Measurements from ENCODE around the gene PMF1.
"Not testable (repeated sequence)": the region's sequence is repeated elsewhere in the genome, so short reads cannot be mapped to it uniquely, and the experiment has no call there.

PMF1 gene, protein sequence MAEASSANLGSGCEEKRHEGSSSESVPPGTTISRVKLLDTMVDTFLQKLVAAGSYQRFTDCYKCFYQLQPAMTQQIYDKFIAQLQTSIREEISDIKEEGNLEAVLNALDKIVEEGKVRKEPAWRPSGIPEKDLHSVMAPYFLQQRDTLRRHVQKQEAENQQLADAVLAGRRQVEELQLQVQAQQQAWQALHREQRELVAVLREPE

DNA sequence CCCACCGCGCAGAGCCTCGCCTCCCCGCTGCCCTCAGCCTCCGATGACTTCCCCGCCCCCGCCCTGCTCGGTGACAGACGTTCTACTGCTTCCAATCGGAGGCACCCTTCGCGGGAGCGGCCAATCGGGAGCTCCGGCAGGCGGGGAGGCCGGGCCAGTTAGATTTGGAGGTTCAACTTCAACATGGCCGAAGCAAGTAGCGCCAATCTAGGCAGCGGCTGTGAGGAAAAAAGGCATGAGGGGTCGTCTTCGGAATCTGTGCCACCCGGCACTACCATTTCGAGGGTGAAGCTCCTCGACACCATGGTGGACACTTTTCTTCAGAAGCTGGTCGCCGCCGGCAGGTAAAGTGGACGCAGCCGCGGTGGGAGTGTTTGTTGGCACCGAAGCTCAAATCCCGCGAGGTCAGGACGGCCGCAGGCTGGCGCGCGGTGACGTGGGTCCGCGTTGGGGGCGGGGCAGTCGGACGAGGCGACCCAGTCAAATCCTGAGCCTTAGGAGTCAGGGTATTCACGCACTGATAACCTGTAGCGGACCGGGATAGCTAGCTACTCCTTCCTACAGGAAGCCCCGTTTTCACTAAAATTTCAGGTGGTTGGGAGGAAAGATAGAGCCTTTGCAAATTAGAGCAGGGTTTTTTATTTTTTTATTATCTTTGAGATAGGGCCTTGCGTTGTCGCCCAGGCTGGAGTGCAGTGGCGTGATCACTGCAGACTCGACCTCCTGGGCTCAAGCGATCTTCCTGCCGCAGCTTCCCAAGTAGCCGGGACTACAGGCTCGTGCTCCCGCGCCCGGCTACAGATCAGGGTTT lies at the start of gene PMF1:
Gene PMF1, plus strand, starts transcription at position 175 of the 811 bp plus-strand sequence. Its CDS starts 9 bp downstream, at position 184.
- DNase-seq = peak; percentile 99

DNA sequence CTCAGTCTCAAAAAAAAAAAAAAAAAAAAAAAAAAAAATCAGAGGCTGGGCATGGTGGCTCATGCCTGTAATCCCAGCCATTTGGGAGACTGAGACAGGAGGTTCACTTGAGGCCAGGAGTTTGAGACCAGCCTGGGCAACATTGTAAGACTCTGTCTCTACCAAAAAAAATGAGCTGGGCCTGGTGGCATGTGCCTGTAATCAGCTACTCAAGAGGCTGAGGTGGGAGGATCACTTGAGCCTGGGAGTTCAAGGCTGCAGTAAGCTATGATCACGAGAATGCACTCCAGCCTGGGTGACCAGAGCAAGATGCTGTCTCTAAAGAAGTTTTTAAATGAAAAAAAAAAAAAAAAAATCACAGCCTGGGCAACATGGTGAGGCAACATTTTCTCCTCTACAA lies 49.1 kb upstream of the PMF1 start:
- no peak for DNase-seq

DNA sequence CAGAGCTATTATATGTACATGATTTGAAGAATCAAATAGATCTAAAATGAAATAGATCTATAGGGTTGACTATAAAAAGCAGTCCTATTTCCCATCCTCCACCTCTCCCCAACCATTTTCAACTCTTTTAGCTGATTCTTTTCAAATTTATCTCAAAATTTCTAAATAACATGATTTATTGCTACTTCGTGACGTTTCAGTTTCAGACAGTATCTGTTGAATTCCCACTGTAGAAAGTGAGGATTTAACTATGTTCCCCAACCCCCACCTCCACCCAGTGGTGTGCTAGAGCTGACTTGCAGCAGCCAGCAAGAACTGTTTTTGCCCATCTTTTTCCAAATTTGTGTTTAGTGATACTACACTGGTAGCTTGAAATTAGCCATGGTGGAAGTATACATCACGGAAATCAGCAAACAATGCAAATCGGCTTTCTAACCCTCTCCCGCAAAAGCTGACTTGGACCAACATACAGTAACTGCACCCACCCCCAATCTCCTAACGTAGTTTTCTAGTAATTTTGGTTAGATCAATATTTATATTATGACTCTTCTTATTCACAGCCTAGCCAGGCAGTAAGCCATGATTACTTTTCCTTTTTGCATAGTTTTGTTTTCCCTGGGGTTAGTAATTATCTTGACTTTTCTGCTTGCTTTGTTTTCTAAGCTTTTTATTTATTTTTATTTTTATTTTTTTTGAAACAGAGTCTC lies 48.5 kb upstream of the PMF1 start:
- no peak for DNase-seq

DNA sequence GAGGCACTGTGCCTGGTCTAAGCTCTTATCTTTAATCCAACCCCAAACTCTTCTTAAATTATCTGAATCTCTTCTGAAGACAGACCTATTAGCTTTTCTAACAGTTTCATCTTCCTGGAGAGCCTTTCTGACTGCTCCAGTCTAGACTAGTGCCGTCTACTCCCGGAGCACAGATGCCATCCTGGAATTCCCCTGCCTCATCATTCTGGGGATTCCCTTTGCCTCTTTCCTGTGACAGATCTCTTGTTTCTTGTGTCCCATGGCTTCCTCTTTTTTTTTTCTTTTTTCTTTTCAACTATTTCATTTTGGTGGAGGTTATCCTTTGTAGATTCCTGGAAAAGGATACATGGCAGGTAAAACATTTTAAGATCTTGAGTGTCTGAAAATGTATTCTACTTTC lies 47.7 kb upstream of the PMF1 start:
- no peak for DNase-seq

DNA sequence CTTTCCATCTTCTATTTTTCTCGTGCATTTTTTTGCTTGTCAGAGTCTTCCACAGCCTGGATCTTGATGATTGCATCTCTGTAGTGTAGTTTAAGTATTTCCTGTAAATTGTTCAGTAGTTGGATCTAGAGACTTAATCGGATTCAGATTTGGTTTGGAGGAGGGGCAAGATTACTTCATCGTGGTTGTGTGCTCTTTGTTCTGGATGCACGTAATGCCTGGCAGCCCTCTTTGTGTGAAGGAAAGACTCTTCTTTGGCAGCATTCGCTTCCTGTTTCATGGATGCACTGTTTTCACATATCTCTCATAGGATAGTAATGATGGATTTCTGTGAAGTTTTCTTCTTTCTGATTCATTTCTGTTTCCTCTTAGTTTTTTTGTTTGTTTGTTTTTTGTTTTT lies 45.3 kb upstream of the PMF1 start:
- DNase-seq = no peak

DNA sequence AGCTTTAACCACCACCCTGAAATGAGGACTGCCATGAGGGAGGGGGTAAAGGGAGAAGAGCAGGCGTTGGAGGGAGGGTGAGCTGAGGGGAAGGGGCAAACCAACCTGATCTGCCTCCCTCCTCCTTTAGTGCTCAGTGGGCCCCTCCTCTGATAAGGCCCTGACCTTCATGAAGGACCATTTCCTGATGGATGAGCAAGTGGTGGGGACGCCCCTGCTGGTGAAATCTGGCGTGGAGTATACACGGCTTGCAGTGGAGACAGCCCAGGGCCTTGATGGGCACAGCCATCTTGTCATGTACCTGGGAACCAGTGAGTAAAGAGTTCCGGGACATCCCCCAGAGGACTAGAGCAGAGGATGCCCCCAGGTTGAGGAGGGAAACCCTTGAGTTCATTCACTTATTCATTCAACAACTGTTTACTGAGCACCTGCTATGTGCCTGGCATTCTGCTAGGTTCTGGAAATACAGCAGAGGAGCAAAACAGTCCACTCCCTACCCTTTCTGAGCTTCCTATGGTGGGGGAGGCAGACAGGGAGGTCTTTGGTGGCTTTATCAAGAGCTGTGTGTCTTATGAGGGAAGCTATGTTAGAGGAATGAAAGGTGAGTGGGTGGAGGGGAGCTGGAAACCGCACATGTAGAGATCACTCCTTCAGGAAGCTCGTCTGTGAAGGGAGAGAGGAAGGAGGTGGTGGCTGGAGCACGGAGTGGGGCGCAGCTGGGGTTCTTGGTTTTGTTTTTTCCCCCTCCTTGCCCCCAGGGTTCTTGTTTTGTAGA lies 39.9 kb upstream of the PMF1 start:
- DNase-seq = no peak

DNA sequence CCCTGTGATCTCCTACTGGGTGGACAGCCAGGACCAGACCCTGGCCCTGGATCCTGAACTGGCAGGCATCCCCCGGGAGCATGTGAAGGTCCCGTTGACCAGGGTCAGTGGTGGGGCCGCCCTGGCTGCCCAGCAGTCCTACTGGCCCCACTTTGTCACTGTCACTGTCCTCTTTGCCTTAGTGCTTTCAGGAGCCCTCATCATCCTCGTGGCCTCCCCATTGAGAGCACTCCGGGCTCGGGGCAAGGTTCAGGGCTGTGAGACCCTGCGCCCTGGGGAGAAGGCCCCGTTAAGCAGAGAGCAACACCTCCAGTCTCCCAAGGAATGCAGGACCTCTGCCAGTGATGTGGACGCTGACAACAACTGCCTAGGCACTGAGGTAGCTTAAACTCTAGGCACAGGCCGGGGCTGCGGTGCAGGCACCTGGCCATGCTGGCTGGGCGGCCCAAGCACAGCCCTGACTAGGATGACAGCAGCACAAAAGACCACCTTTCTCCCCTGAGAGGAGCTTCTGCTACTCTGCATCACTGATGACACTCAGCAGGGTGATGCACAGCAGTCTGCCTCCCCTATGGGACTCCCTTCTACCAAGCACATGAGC lies 36.1 kb upstream of the PMF1 start:
- DNase-seq = no peak

DNA sequence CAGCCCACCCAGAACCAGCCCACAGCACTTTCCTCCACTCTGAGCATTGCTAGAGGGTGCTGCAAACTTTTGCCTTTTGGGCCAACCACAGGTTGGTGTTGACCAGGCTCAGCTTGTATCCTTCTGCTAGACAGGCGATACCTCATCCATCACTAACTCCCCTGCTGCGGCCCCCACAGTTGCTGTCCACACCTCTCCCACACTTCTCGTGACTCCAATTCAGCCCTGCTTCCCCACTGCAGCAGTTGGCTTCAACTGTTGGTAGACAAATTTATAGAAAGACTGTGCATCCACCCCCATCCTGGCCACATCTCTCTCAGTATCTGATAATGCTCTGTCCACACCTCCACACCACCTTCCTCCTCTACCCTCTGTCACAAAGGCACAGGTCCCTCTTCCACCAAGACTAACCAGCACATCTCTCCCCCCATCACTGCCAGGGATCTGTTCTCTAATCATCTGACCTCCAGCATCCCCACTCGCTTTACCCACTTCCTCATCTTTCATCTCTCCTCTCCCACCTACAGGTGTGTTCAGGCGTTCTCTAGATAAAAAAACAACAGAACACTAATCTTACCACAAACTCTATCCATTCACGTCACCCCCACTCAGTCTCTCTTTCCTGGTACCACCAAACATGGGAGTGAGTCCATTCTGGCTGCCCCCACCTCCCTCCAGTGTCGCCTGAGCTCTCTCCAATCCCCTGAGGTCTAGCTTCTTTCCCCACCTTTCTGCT lies 34.7 kb upstream of the PMF1 start:
- no peak for DNase-seq

DNA sequence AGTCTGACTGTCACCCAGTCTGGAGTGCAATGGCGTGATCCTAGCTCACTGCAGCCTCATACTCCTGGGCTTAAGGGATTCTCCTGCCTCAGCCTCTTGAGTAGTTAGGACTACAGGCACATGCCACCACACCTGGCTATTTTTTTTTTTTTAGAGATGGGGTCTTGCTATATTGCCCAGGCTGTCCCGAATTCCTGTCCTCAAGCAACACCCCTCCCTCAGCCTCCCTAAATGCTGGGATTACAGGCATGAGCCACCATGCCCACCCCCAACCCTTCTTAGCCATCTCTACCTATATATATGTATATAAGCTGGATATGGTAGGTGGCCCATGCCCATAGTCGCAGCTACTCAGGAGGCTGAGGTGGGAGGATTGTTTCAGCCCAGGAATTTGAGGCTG lies 32.3 kb upstream of the PMF1 start:
- DNase-seq = no peak

DNA sequence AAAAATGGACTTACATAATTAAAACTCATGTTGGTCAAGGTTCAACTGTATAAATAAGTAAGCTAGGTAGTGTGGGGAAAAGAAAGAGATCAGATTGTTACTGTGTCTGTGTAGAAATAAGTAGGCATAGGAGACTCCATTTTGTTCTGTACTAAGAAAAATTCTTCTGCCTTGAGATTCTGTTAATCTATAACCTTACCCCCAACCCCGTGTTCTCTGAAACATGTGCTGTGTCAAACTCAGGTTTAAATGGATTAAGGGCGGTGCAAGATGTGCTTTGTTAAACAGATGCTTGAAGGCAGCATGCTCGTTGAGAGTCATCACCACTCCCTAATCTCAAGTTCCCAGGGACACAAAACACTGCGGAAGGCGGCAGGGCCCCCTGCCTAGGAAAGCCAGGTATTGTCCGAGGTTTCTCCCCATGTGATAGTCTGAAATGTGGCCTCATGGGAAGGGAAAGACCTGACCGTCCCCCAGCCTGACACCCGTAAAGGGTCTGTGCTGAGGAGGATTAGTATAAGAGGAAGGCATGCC lies 31.3 kb upstream of the PMF1 start:
- DNase-seq = peak; percentile 87

DNA sequence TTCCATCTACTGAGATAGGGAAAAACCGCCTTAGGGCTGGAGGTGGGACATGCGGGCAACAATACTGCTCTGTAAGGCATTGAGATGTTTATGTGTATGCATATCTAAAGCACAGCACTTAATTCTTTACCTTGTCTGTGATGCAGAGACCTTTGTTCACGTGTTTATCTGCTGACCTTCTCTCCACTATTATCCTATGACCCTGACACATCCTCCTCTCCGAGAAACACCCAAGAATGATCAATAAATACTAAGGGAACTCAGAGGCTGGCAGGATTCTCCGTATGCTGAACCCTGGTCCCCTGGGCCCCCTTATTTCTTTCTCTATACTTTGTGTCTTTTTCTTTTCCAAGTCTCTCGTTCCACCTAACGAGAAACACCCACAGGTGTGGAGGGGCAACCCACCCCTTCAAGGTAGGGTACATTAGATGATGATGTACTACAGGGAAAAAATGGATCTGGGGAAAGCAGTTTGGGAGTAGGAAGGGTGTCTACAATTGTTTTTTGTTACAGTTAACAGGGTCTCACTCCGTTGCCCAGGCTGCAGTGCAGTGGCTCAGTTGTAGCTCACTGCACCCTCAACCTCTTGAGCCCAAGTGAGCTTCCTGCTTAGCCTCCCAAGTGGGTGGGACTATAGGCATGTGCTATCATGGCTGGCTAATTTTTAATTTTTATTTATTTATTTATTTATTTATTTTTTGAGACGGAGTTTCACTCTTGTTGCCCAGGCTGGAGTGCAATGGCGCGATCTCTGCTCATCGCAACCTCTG lies 30.6 kb upstream of the PMF1 start:
- DNase-seq = not testable (repeated sequence)

DNA sequence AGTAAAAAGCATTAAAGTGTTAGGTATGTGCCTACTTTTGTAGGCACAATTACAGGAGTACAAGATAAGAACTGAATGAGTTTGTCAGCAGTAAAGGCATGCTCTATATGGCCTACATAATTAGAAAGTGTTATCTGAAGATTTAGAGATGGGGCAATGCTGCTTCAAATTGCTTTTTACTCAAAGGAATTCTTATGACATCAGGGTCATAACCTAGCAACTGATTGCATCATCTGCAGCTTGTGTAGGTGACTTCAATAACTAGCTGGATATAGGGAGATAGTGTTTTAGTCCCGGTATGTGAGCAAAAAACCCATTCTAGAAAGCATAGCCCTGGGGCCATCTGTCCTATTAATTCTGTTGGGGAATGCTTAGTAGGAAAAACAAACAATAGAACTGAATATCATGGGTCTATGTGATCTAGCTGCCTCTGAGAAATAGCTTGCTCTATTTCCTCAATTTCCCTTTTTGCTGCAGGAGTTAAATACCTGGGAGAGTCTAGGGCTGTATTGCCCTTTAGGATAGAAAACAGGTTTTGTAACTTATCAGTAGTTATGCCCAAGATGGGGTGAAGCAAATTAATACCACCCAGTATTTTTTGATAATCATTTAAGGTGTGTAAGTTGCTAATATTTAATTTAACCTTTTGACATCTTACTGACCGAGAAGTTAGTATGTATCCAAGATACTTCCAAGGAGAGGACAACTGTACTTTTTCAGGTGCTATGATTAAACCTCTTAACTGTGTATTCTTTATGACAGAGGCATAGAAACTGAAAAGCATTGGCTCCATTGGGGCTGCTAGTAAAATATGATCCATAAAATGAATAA lies 26.2 kb upstream of the PMF1 start:
- not testable (repeated sequence) for DNase-seq

DNA sequence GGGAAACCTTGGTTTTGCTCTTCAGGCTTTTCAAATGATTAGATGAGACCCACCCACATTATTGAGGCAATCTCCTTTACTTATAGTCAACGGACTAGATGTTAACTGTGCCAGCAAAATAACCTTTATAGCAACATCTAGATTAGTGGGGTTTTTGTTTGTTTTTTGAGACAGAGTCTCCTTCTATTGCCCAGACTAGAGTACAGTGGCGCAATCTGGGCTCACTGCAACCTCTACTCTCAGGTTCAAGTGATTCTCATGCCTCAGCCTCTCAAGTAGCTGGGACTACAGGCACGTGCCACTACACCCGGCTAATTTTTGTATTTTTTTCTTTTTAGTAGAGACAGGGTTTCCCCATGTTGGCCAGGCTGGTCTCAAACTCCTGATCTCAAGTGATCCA lies 22.5 kb upstream of the PMF1 start:
- DNase-seq = not testable (repeated sequence)

DNA sequence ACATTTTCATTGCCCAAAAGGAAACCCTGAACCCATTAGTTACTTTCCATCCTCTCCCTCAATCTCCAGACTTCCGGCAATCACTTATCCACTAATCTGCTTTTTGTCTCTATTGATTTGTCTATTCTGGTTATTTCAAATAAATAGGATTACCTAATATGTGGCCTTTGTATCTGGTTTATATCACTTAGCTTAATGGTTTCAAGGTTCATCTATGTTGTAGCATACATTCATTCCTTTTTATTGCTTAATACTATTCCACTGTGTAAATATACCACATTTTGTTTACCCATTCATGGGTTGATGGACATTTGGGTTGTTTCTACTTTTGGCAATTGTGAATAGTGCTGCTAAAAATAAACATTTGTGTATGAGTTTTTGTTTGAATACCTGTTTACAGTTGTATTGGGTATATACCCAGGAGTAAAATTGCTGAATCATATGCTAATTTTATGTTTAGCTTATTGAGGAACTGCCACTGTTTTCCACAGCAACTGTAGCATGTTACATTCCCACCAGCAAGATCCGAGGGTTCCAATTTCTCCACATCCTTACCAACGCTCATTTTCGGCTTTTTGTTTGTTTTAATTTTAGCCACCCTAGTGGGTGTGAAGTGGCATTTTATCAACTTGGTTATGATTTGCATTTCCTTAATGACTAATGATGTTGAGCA lies 21.4 kb upstream of the PMF1 start:
- no peak for DNase-seq

DNA sequence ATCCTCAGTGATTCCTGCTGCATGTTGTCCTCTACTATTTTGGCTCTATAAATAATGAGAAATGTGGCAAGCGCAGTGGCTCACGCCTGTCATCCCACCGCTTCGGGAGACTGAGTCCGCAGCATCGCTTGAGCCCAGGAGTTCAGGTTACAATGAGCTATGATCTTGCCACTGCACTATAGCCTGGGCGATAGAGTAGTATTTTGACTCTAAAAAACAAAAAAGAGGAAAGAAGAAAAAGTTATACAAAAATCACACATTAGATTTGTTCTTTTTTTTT lies 19.7 kb upstream of the PMF1 start:
- DNase-seq = no peak

DNA sequence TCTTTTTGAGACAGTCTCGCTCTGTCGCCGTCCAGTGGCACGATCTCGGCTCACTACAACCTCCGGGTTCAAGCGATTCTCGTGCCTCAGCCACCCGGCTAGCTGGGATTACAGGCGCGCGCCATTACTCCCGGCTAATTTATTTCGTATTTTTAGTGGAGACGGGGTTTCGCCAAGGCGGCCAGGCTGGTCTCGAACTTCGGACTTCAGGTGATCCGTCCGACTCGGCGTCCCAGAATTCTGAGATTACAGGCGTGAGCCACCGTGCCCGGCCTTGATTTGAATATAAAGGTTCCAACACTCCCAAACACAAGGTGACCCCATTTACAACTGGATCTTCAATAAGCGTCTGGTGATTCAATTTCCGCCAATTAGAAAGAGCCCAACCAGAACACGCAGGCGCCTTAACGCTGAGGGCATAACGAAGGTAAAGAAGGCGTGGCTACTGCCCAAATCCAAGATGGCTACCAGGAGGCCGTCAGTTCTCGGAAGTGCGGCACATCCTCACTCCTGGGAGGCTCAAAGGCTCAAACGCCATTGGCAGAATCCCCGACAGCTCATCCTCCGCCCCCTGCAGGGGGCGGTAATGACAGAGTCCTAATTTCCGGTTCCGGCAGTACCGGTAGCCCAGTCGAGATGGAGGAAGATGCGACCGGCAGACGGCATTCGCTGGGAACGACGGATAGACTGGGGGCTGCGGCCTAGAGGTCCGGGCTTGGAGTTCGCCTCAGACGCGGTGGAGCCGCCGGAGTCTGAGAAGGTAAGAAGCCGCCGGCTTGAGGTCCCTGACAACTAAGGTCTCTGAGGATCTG lies 19.1 kb upstream of the PMF1 start, which contains the start of gene SLC25A44:
Gene SLC25A44, plus strand, starts transcription at position 617 of the 812 bp plus-strand sequence. CDS start 5,744 bp downstream, outside the sequence.
- peak; percentile 99 for DNase-seq

DNA sequence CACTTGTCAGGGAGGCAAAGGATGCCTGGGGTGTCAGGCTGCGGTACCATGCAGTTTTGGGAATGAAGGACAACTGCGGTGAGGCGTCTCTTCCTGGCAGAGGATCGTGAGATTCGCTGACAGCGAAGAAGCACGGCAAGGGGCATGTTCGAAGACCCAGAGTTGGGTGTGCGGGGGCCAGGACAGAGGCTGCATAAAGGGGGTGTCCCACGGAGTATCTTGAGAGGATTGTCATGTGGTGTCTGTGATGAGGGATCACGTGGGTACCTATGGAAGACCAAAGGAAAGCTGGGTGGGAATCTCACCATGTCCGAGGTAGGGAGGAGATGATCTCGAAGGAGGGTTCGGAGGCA lies 18.5 kb upstream of the PMF1 start:
- DNase-seq = no peak

DNA sequence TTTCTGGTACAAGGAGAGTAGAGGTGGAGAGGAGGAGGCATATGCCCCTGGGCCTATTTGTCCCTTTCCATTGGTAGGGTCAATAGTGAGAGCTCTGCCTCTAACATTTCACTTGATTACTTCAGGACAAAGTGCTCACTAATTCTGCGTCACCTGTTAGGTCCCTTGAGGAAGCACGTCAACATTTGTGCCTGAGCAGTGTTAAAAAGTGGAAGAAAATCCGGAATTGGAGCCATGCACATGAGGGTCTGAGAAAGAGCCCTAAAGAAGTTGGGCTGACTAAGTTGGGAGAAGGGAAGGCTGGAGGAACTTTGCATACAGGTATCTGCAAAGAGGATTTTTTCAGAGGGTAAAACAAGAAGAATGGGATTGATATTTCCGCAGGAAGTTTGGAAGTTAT lies 17.0 kb upstream of the PMF1 start:
- no peak for DNase-seq

DNA sequence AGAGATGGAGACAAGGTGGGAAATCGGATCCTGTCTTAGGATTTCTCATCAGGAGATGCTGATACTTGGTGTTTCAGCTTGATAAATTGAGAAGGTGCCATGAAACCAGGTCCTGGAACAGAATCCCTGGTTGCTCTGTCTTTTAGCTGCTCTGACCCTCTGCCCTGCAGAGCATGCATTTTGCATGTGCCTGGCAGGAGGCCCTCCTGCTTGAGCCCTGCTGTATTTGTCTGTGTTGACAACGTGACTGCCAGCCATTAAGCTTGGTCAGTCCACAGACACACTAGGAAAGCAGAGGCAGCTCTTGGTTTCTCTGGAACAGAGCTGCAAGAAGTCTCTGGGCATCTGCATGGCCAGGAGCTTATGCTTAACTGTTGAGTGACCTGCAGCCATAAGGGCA lies 16.4 kb upstream of the PMF1 start:
- DNase-seq = no peak

Data from islet precursor cell (in vitro differentiated cells).